Measurements from ENCODE around the gene PANK2. TPM values are rescaled to one million over a fixed set of nuclear protein-coding genes. Genes with fewer than 3 reads are reported as not detected.
A peak's percentile ranks its signal among the peaks of the same experiment; 100 is the strongest.
"Not testable (repeated sequence)": the region's sequence is repeated elsewhere in the genome, so short reads cannot be mapped to it uniquely, and the experiment has no call there.

Gene PANK2
- total RNA-seq, 1 donor = 64.8 TPM

- H3K4me3 ChIP-seq (ENCODE audit: low read depth, low read length) = peak overlapping the region; percentile 97
- no peak for TF ChIP-seq CTCF (IDR thresholded peaks at IDR 0.05; ENCODE audit: insufficient read depth, low read depth, low read length)
- DNase-seq (ENCODE audit: low read depth) = no peak
Observed at GRCh38 chr20:3890999-3891929, 2.1 kb downstream of the PANK2 start.

- DNase-seq (ENCODE audit: low read depth) = no peak
- no peak overlapping the region for H3K4me3 ChIP-seq (ENCODE audit: low read depth, low read length)
- no peak for TF ChIP-seq CTCF (IDR thresholded peaks at IDR 0.05; ENCODE audit: insufficient read depth, low read depth, low read length)
Observed at GRCh38 chr20:3894796-3895195, 5.6 kb downstream of the PANK2 start.

- H3K4me3 ChIP-seq (ENCODE audit: low read depth, low read length) = no peak overlapping the region
- TF ChIP-seq CTCF (IDR thresholded peaks at IDR 0.05; ENCODE audit: insufficient read depth, low read depth, low read length) = no peak
- peak; percentile 49 for DNase-seq (ENCODE audit: low read depth)
Observed at GRCh38 chr20:3896302-3896701, 7.1 kb downstream of the PANK2 start.

GRCh38 chr20:3896853-3897583, 7.8 kb downstream of the PANK2 start:
- no peak for DNase-seq (ENCODE audit: low read depth)
- no peak for TF ChIP-seq CTCF (IDR thresholded peaks at IDR 0.05; ENCODE audit: insufficient read depth, low read depth, low read length)
- no peak overlapping the region for H3K4me3 ChIP-seq (ENCODE audit: low read depth, low read length)

- not testable (repeated sequence) for DNase-seq (ENCODE audit: low read depth); H3K4me3 ChIP-seq (ENCODE audit: low read depth, low read length)
Observed at GRCh38 chr20:3898181-3898580, 9.0 kb downstream of the PANK2 start.

GRCh38 chr20:3898639-3899038, 9.5 kb downstream of the PANK2 start:
- H3K4me3 ChIP-seq (ENCODE audit: low read depth, low read length) = no peak overlapping the region
- no peak for TF ChIP-seq CTCF (IDR thresholded peaks at IDR 0.05; ENCODE audit: insufficient read depth, low read depth, low read length)
- peak; percentile 55 for DNase-seq (ENCODE audit: low read depth)

- TF ChIP-seq CTCF (IDR thresholded peaks at IDR 0.05; ENCODE audit: insufficient read depth, low read depth, low read length) = no peak
- DNase-seq (ENCODE audit: low read depth) = no peak
- H3K4me3 ChIP-seq (ENCODE audit: low read depth, low read length) = no peak overlapping the region
Observed at GRCh38 chr20:3900187-3900604, 11.0 kb downstream of the PANK2 start.
